ENCODE measurements around the gene CRYGA.
"Not testable (repeated sequence)": the region's sequence is repeated elsewhere in the genome, so short reads cannot be mapped to it uniquely, and the experiment has no call there.

CRYGA gene

DNA sequence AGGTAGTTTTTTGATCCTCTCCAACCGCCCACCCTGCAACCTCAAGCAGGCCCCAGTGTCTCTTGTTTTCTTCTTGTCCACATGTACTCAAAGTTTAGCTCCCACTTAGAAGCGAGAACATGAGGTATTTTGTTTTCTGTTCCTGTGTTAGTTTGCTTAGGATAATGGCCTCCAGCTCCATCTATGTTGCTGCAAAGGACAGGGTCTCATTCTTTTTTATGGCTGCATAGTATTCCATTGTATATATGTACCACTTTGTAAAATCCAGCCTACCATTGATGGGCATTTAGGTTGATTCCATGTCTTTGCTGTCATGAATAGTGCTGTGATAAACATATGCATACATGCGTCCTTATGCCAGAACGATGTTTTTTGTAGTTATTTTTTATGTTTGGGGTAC lies 36.3 kb downstream of the CRYGA start:
- no peak for DNase-seq (ENCODE audit: low read depth, low spot score)

GRCh38 chr2:208125251-208125650 lies 38.1 kb downstream of the CRYGA start:
- DNase-seq (ENCODE audit: low read depth, low spot score): no peak

- DNase-seq (ENCODE audit: low read depth, low spot score): not testable (repeated sequence)
Observed at GRCh38 chr2:208124013-208124715, 39.2 kb downstream of the CRYGA start, which contains the start of gene CRYGD. Gene CRYGD (minus strand): TSS chr2:208124524. CDS start chr2:208124473, 51 bp downstream.

GRCh38 chr2:208122248-208122647 lies 41.1 kb downstream of the CRYGA start:
- DNase-seq (ENCODE audit: low read depth, low spot score): no peak

DNA sequence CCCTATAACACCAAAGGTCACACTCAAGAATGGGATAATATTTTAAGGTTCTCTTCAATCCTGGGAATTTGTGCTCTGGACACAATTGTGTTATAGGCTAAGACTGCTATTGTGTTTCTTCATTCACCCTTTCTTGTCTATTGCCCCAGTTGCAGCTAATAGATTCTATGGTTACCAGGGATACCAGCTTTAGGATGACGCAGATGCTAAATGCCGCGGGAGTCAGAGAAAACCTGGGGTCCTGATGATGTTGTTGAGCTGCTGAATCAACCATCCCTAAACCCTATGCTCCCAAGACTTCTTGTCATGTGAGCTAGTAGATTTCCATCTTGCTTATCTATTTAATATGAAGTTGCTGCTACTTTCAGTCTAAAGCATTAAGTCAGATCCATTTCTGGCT lies 44.5 kb downstream of the CRYGA start:
- DNase-seq (ENCODE audit: low read depth, low spot score): no peak

GRCh38 chr2:208117390-208117789 lies 46.0 kb downstream of the CRYGA start:
- not testable (repeated sequence) for DNase-seq (ENCODE audit: low read depth, low spot score)

GRCh38 chr2:208112969-208113368 lies 50.4 kb downstream of the CRYGA start:
- DNase-seq (ENCODE audit: low read depth, low spot score): no peak

GRCh38 chr2:208112273-208112745 lies 51.1 kb downstream of the CRYGA start:
- not testable (repeated sequence) for DNase-seq (ENCODE audit: low read depth, low spot score)

All from activated naive CD8-positive, alpha-beta T cell treated with anti-CD3 and anti-CD28 coated beads, Interleukin-2, amount 50 U/mL, for 16 hours (primary cell).